ENCODE results near the gene NPAS1. TPM values are rescaled to one million over a fixed set of nuclear protein-coding genes. Genes with fewer than 3 reads are reported as not detected.

NPAS1 gene
- total and polyA plus RNA-seq, 2 of the 8 experiments (the other 6 are each of a cell fraction or from before 2014, with no cell fraction given) = 9.9 to 13.9 TPM

- Histone ChIP-seq H2BK20ac (ENCODE audit: low read length) (no peak overlapping the region), H3K4me3 (ENCODE audit: extremely low read depth in 1 of 4, insufficient read depth in 2 of 4, low read depth in 3 of 4, low read length in 4 of 4) (no peak overlapping the region), H2BK5ac (ENCODE audit: low read depth, low read length) (no peak overlapping the region), H3K18ac (ENCODE audit: extremely low read depth, low read length) (no peak overlapping the region), H3K4ac (replicated peaks; ENCODE audit: insufficient read length, low read depth, low read length) (no peak overlapping the region), H4K8ac (ENCODE audit: extremely low read depth, insufficient read depth, low read length) (no peak overlapping the region), H3K56ac (replicated peaks; ENCODE audit: insufficient read length, low read depth, low read length) (no peak overlapping the region), H3K27ac (ENCODE audit: low read depth, low read length) (no peak overlapping the region), H3K9ac (replicated peaks in 1 of 4; ENCODE audit: extremely low read depth in 1 of 4, low read depth in 3 of 4, low read length in 3 of 4) (no peak overlapping the region), H4K5ac (ENCODE audit: insufficient read length, low read depth, low read length) (no peak overlapping the region), H3K79me1 (ENCODE audit: low read depth, low read length) (no peaks in the 10 kb centered on the region), H3K36me3 (ENCODE audit: control insufficient read depth in 2 of 4, insufficient read depth in 4 of 4, low read length in 3 of 4) (no peaks in the 10 kb centered on the region), H3K79me2 (ENCODE audit: control insufficient read depth in 1 of 2, insufficient read depth in 2 of 2, low read length in 2 of 2) (no peaks in the 10 kb centered on the region), H4K20me1 (replicated peaks in 1 of 2; ENCODE audit: control insufficient read depth in 1 of 2, insufficient read depth in 2 of 2, low read length in 2 of 2) (peaks cover 2 to 3% of the 10 kb centered on the region in 2 experiments), H2BK120ac (replicated peaks; ENCODE audit: low read depth, low read length) (no peak overlapping the region), H3K23ac (ENCODE audit: insufficient read length) (no peak overlapping the region), H2AK5ac (ENCODE audit: low read depth, low read length) (no peak overlapping the region), H3K23me2 (ENCODE audit: low read depth, low read length) (peaks cover 4% of the 10 kb centered on the region; the same call in 1 of the 2 replicates), H3K4me1 (replicated peaks in 1 of 4; ENCODE audit: control insufficient read depth in 3 of 4, insufficient read depth in 4 of 4, low read length in 3 of 4) (peaks cover 0 to 3% (median 2%) of the 10 kb centered on the region in 4 experiments; a peak in 4 of 7 replicates), H4K91ac (replicated peaks; ENCODE audit: insufficient read length, low read length) (no peak overlapping the region), H2BK15ac (ENCODE audit: low read length) (no peak overlapping the region), H3K14ac (ENCODE audit: insufficient read length) (no peak overlapping the region), H2BK12ac (ENCODE audit: low read depth, low read length) (no peak overlapping the region), H2AFZ (ENCODE audit: low read length) (no peak overlapping the region), H3K4me2 (ENCODE audit: insufficient read depth in 1 of 2, low read depth in 2 of 2, low read length in 2 of 2) (no peak overlapping the region), H3K27me3 (replicated peaks in 1 of 4; ENCODE audit: control insufficient read depth in 3 of 4, extremely low read depth in 1 of 4, insufficient read depth in 3 of 4, low read length in 3 of 4) (no peaks in the 10 kb centered on the region), H3K9me3 (ENCODE audit: insufficient read depth in 2 of 2, low read depth in 1 of 2, low read length in 1 of 2) (no peaks in the 10 kb centered on the region)
- WGBS, 2 experiments (ENCODE audit: extremely low coverage in 1 of 2, insufficient coverage in 1 of 2, insufficient read length in 1 of 2, insufficient replicate concordance in 2 of 2, low coverage in 1 of 2, low lambda C conversion rate in 2 of 2, missing lambda C conversion rate in 1 of 2) = 86% methylated on average over 1 of the region's 1 CpG; no CpG with 5 or more reads in 1 of the 2 experiments
- ChIA-PET CTCF (ENCODE audit: partially characterized antibody) (interaction anchor here (0.9 to 6.5 kb wide), 7 partner anchors 12 to 197 kb away, joined by 4 to 48 read pairs (median 5); partner anchors contain the start of gene SAE1), POLR2A (ENCODE audit: partially characterized antibody) (interaction anchor here (0.6 to 2.9 kb wide), 8 partner anchors 8 to 248 kb away, joined by 3 to 17 read pairs (median 4); partner anchors contain the start of genes TMEM160 and ZC3H4)
- no peak for TF ChIP-seq POU5F1 (IDR thresholded peaks at IDR 0.05; ENCODE audit: low read depth, low read length)
- no peak for TF ChIP-seq CEBPB (IDR thresholded peaks at IDR 0.05; ENCODE audit: low read depth, low read length)
- no peak for TF ChIP-seq HDAC2 (IDR thresholded peaks at IDR 0.05; ENCODE audit: borderline replicate concordance in 1 of 2, low read depth in 2 of 2, low read length in 2 of 2)
- no peak for TF ChIP-seq EGR1 (IDR thresholded peaks at IDR 0.05; ENCODE audit: borderline replicate concordance, low read depth, low read length)
- TF ChIP-seq POLR2A (IDR thresholded peaks at IDR 0.05; ENCODE audit: control extremely low read depth in 1 of 2, low read depth in 2 of 2, low read length in 2 of 2) = no peak
- FAIRE-seq (no peak), DNase-seq (ENCODE audit: low read depth in 1 of 2, low spot score in 2 of 2) (no peak)
Measured at GRCh38 chr19:47037766-47038165, 18.1 kb downstream of the NPAS1 start.
